K562 (cell line): Measurements from ENCODE around the gene SLC29A2. TPM values are rescaled to one million over a fixed set of nuclear protein-coding genes. Genes with fewer than 3 reads are reported as not detected.

ENCODE experiments used
- CTCFL ChIP-seq: IDR thresholded peaks from 2 replicates; pipeline ENCODE4 v1.6.1; 2011; ENCODE audit warnings: borderline replicate concordance, low read depth, mild to moderate bottlenecking, moderate library complexity, low read length; ENCODE audit not compliant: insufficient read depth, poor library complexity, severe bottlenecking
- FOXP1 ChIP-seq: sonication (generic); formaldehyde crosslinking; IDR thresholded peaks from 2 replicates; pipeline ENCODE4 v1.8.0; 2022; ENCODE audit warnings: mild to moderate bottlenecking, missing genetic modification reagents
- GATA2 ChIP-seq: sonication (generic); formaldehyde crosslinking; IDR thresholded peaks from 2 replicates; pipeline ENCODE4 v1.4.0; 2020; ENCODE audit warnings: mild to moderate bottlenecking, missing genetic modification reagents
- MYC ChIP-seq, 2 experiments: fragments of 250-450 bp in 1 of 2; sonication (Bioruptor Pico) in 1 of 2; IDR thresholded peaks; 2 replicates each; pipeline versions ENCODE4 v1.5.1 to v1.6.1; 2012 to 2021; ENCODE audit warnings: low read depth in 2 of 2, borderline replicate concordance in 1 of 2, improper control_type of control experiment in 1 of 2, low read length in 1 of 2, mild to moderate bottlenecking in 1 of 2, moderate library complexity in 1 of 2
- NCOR1 ChIP-seq: fragments of 450-650 bp; IDR thresholded peaks from 2 replicates; pipeline ENCODE4 v1.6.1; 2016; ENCODE audit warnings: mild to moderate bottlenecking, moderate library complexity
- SOX6 ChIP-seq: fragments of 450-650 bp; IDR thresholded peaks from 2 replicates; pipeline ENCODE4 v1.6.1; 2014; ENCODE audit warnings: mild to moderate bottlenecking
- USF1 ChIP-seq: sonication (generic); formaldehyde crosslinking; IDR thresholded peaks from 2 replicates; pipeline ENCODE4 v1.9.0; 2022; ENCODE audit warnings: mild to moderate bottlenecking, missing genetic modification reagents
- XRCC3 ChIP-seq: fragments of 450-650 bp; IDR thresholded peaks from 2 replicates; pipeline ENCODE4 v1.6.1; 2017; ENCODE audit warnings: mild to moderate bottlenecking, moderate library complexity
- ZNF699 ChIP-seq: fragments of 250-450 bp; sonication (Bioruptor Pico); IDR thresholded peaks from 2 replicates; pipeline ENCODE4 v1.8.0; 2021; ENCODE audit warnings: mild to moderate bottlenecking, moderate library complexity; ENCODE audit not compliant: insufficient replicate concordance
- polyA plus RNA-seq, 8 experiments: library from polyadenylated mRNA; depleted of rRNA in 4 of 8; stranded (reverse) in 5 of 8; unstranded in 3 of 8; fragments of >200 nt; fragmentation: Nextera tagmentation in 2 of 8; fragmentation: Illumina TruSeq in 1 of 8; extraction: Ambion mirVana in 2 of 8; extraction: Trizol in 1 of 8; gene quantifications; 2 replicates each; pipeline versions ENCODE4 v1.2.1 to v1.2.3, GENCODE V29; 2011 to 2014; ENCODE audit warnings: inconsistent platforms in 1 of 8, missing spikeins in 1 of 8
- total RNA-seq, 7 experiments: library from RNA; depleted of rRNA in 6 of 7; stranded (reverse); fragments of >200 nt in 6 of 7; fragmentation: Illumina TruSeq in 2 of 7; extraction: Trizol in 2 of 7; gene quantifications; 2 replicates each; pipeline versions ENCODE4 v1.2.1 to v1.2.3, GENCODE V29; 2011 to 2021; ENCODE audit warnings: low replicate concordance in 1 of 7
- TF ChIP-seq, protein P1 (sequence below): fragments of 450-650 bp; IDR thresholded peaks from 2 replicates; pipeline ENCODE4 v1.6.1; 2017; ENCODE audit warnings: antibody characterized with exemption, mild to moderate bottlenecking

SLC29A2 gene
- total and polyA plus RNA-seq, 9 of the 15 experiments (the other 6 are each of a cell fraction or from before 2014, with no cell fraction given) = 2.4 to 48.6 (median 14.2) TPM

GRCh38 chr11:66347425-66348276 is 23.9 kb downstream of the SLC29A2 start, which contains the start of gene B4GAT1 (continued):
- TF ChIP-seq CTCFL = no peak
- peak; percentile 70; the same call in 1 of the 2 replicates for TF ChIP-seq MYC (IDR thresholded peaks at IDR 0.05; ENCODE audit: low read depth, low read length)
- TF ChIP-seq MYC (CRISPR knock-in tag; IDR thresholded peaks at IDR 0.05; ENCODE audit: borderline replicate concordance, low read depth) = no peak
- TF ChIP-seq FOXP1 = no peak
- TF ChIP-seq, protein P1, sequence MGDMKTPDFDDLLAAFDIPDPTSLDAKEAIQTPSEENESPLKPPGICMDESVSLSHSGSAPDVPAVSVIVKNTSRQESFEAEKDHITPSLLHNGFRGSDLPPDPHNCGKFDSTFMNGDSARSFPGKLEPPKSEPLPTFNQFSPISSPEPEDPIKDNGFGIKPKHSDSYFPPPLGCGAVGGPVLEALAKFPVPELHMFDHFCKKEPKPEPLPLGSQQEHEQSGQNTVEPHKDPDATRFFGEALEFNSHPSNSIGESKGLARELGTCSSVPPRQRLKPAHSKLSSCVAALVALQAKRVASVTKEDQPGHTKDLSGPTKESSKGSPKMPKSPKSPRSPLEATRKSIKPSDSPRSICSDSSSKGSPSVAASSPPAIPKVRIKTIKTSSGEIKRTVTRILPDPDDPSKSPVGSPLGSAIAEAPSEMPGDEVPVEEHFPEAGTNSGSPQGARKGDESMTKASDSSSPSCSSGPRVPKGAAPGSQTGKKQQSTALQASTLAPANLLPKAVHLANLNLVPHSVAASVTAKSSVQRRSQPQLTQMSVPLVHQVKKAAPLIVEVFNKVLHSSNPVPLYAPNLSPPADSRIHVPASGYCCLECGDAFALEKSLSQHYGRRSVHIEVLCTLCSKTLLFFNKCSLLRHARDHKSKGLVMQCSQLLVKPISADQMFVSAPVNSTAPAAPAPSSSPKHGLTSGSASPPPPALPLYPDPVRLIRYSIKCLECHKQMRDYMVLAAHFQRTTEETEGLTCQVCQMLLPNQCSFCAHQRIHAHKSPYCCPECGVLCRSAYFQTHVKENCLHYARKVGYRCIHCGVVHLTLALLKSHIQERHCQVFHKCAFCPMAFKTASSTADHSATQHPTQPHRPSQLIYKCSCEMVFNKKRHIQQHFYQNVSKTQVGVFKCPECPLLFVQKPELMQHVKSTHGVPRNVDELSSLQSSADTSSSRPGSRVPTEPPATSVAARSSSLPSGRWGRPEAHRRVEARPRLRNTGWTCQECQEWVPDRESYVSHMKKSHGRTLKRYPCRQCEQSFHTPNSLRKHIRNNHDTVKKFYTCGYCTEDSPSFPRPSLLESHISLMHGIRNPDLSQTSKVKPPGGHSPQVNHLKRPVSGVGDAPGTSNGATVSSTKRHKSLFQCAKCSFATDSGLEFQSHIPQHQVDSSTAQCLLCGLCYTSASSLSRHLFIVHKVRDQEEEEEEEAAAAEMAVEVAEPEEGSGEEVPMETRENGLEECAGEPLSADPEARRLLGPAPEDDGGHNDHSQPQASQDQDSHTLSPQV = peak; percentile 83; the same call in 1 of the 2 replicates
- TF ChIP-seq GATA2 (CRISPR knock-in tag) = peak; percentile 79
- TF ChIP-seq SOX6 = peak; percentile 59
- TF ChIP-seq USF1 (CRISPR knock-in tag) = no peak
- no peak for TF ChIP-seq ZNF699 (CRISPR knock-in tag)
- TF ChIP-seq NCOR1 = no peak
- TF ChIP-seq XRCC3 = no peak
